K562 (cell line): ENCODE data around the gene RPS6KA2. TPM values are rescaled to one million over a fixed set of nuclear protein-coding genes. Genes with fewer than 3 reads are reported as not detected.

Source experiments
- ATAC-seq: fragments of 200-7000 bp; cut with Tn5 transposase; 3 replicates; pipeline ENCODE4 v1.9.1; 2020; ENCODE audit warnings: moderate library complexity
- BruUV-seq: library from RNA; stranded (reverse); fragments of 400-500 nt; replicated peaks from 2 replicates; lab custom pipeline; 2021; lab: Mats Ljungman, UMichigan
- CTCF ChIA-PET: fragments of 300-600 bp; formaldehyde crosslinking; extraction: SDS; loops from one replicate; lab custom pipeline; 2021; ENCODE audit warnings: low intra/inter-chr PET ratio; lab: Yijun Ruan, JAX
- POLR2A ChIA-PET: fragments of 300-600, 350-650 bp; sonication (Branson Sonifier 250); formaldehyde crosslinking; extraction: SDS; loops from one replicate; lab custom pipeline; 2021; ENCODE audit warnings: antibody characterized with exemption, inconsistent platforms; lab: Yijun Ruan, JAX
- DNase-seq, 4 experiments: peaks; one replicate each; pipeline versions ENCODE4 v3.0.0 to v3.0.0-alpha.2; 2011 to 2018; ENCODE audit warnings: low spot score in 3 of 4, mixed read lengths in 3 of 4; ENCODE audit errors: extremely low read depth in 1 of 4
- FAIRE-seq: peaks from 2 replicates; lab custom pipeline; 2011; peaks lifted over from hg19 to GRCh38; lab: Jason Lieb, UNC
- H2AFZ ChIP-seq: 2 replicates; pipeline ENCODE4 v1.6.0; 2011; ENCODE audit warnings: low read depth, low read length, control low read depth, inconsistent platforms
- H3K27ac ChIP-seq: fragments of 200-600 bp; 3 replicates; pipeline ENCODE4 v1.8.0; 2011; ENCODE audit warnings: low read depth, mild to moderate bottlenecking, control low read depth, inconsistent platforms, low read length, moderate library complexity, mixed read lengths; ENCODE audit errors: extremely low read depth
- H3K27me3 ChIP-seq, 2 experiments: fragments of 300-600 bp in 1 of 2; 2 replicates in 1 of 2; 3 replicates in 1 of 2; pipeline versions ENCODE4 v1.6.0 to v1.8.0; 2011; ENCODE audit warnings: inconsistent platforms in 2 of 2, low read length in 2 of 2, mild to moderate bottlenecking in 1 of 2, mixed read lengths in 1 of 2, moderate library complexity in 1 of 2; ENCODE audit not compliant: control insufficient read depth in 2 of 2, insufficient read depth in 2 of 2
- H3K36me3 ChIP-seq: fragments of 300-600 bp; 3 replicates; pipeline ENCODE4 v1.8.0; 2011; ENCODE audit warnings: mild to moderate bottlenecking, low read length, inconsistent platforms; ENCODE audit not compliant: control insufficient read depth, insufficient read depth
- H3K4me1 ChIP-seq, 2 experiments: fragments of 200-600 bp in 1 of 2; replicated peaks in 1 of 2; 2 replicates in 1 of 2; 3 replicates in 1 of 2; pipeline versions ENCODE4 v1.5.1 to v1.8.0; 2011; ENCODE audit warnings: inconsistent platforms in 2 of 2, low read length in 2 of 2, mild to moderate bottlenecking in 1 of 2, mixed read lengths in 1 of 2, moderate library complexity in 1 of 2; ENCODE audit not compliant: control insufficient read depth in 2 of 2, insufficient read depth in 2 of 2
- H3K4me2 ChIP-seq: 2 replicates; pipeline ENCODE4 v1.6.1; 2011; ENCODE audit warnings: low read length, control low read depth, inconsistent platforms, mixed read lengths; ENCODE audit not compliant: insufficient read depth
- H3K4me3 ChIP-seq: fragments of 200-600 bp; sonication (generic), shearing (Covaris generic); 2 replicates; pipeline ENCODE4 v1.5.1; 2016; ENCODE audit warnings: control low read depth, inconsistent platforms
- H3K79me2 ChIP-seq: fragments of 200-600 bp; 3 replicates; pipeline ENCODE4 v1.8.0; 2011; ENCODE audit warnings: low read length, inconsistent platforms; ENCODE audit not compliant: control insufficient read depth, insufficient read depth
- H3K9ac ChIP-seq, 2 experiments: 2 replicates each; pipeline versions ENCODE4 v1.6.0 to v1.6.1; 2011; ENCODE audit warnings: low read depth in 2 of 2, low read length in 2 of 2, control low read depth in 1 of 2, inconsistent platforms in 1 of 2, mild to moderate bottlenecking in 1 of 2, mixed read lengths in 1 of 2; ENCODE audit not compliant: insufficient read depth in 1 of 2
- H3K9me1 ChIP-seq: one replicate; pipeline ENCODE4 v1.6.0; 2011; ENCODE audit warnings: inconsistent platforms, mild to moderate bottlenecking, low read length, moderate library complexity; ENCODE audit not compliant: control insufficient read depth, insufficient read depth
- H3K9me3 ChIP-seq: replicated peaks from 2 replicates; pipeline ENCODE4 v1.5.1; 2011; ENCODE audit warnings: low read depth, low read length, inconsistent platforms; ENCODE audit not compliant: control insufficient read depth, insufficient read depth
- H4K20me1 ChIP-seq: replicated peaks from 2 replicates; pipeline ENCODE4 v1.6.1; 2011; ENCODE audit warnings: low read length, inconsistent platforms, mixed read lengths; ENCODE audit not compliant: control insufficient read depth, insufficient read depth
- AFF4 ChIP-seq: sonication (generic); formaldehyde crosslinking; IDR thresholded peaks from 2 replicates; pipeline ENCODE4 v1.8.0; 2023; ENCODE audit warnings: mild to moderate bottlenecking, missing genetic modification reagents
- DDX20 ChIP-seq: fragments of 450-650 bp; IDR thresholded peaks from 2 replicates; pipeline ENCODE4 v1.6.1; 2016; ENCODE audit warnings: missing genetic modification characterization, low read depth, mild to moderate bottlenecking, missing compliant biosample characterization, moderate library complexity
- EZH2 ChIP-seq: IDR thresholded peaks from 2 replicates; pipeline ENCODE4 v1.6.1; 2012; ENCODE audit warnings: low read depth, mild to moderate bottlenecking, inconsistent platforms, low read length, borderline replicate concordance
- MEF2A ChIP-seq: IDR thresholded peaks from 2 replicates; pipeline ENCODE4 v1.6.1; 2011; ENCODE audit warnings: low read depth, mild to moderate bottlenecking, low read length, moderate library complexity; ENCODE audit not compliant: control insufficient read depth
- ZNF217 ChIP-seq: sonication (generic); formaldehyde crosslinking; IDR thresholded peaks from 2 replicates; pipeline ENCODE4 v1.8.0; 2022; ENCODE audit warnings: mild to moderate bottlenecking, missing genetic modification reagents
- ZNF57 ChIP-seq: fragments of 450-650 bp; formaldehyde crosslinking; IDR thresholded peaks from 2 replicates; pipeline ENCODE4 v1.4.0; 2020; ENCODE audit warnings: mild to moderate bottlenecking, moderate library complexity
- WGBS: fragments of 100-300 bp; shearing (Covaris generic); methylation state at CpG from one replicate; pipeline ENCODE4 v1.1.6; 2016; ENCODE audit warnings: low coverage, mixed read lengths; ENCODE audit not compliant: insufficient coverage; ENCODE audit errors: missing lambda C conversion rate; 5-methylcytosine and 5-hydroxymethylcytosine counted together
- in situ Hi-C: fragments of 300-500 bp; cut with MboI; formaldehyde crosslinking; loops from 4 replicates; pipeline ENCODE4 v1.15.0; 2018; ENCODE audit warnings: inconsistent platforms, mixed read lengths
- intact Hi-C: fragments of 100-400 bp; cut with micrococcal nuclease; formaldehyde crosslinking; loops from 2 replicates; pipeline ENCODE4 v1.14.2; 2022
- polyA plus RNA-seq, 8 experiments: library from polyadenylated mRNA; depleted of rRNA in 4 of 8; stranded (reverse) in 5 of 8; unstranded in 3 of 8; fragments of >200 nt; fragmentation: Nextera tagmentation in 2 of 8; fragmentation: Illumina TruSeq in 1 of 8; extraction: Ambion mirVana in 2 of 8; extraction: Trizol in 1 of 8; gene quantifications; 2 replicates each; pipeline versions ENCODE4 v1.2.1 to v1.2.3, GENCODE V29; 2011 to 2014; ENCODE audit warnings: inconsistent platforms in 1 of 8, missing spikeins in 1 of 8
- total RNA-seq, 7 experiments: library from RNA; depleted of rRNA in 6 of 7; stranded (reverse); fragments of >200 nt in 6 of 7; fragmentation: Illumina TruSeq in 2 of 7; extraction: Trizol in 2 of 7; gene quantifications; 2 replicates each; pipeline versions ENCODE4 v1.2.1 to v1.2.3, GENCODE V29; 2011 to 2021; ENCODE audit warnings: low replicate concordance in 1 of 7
- TF ChIP-seq, protein P1 (sequence below): sonication (generic); formaldehyde crosslinking; IDR thresholded peaks from 2 replicates; pipeline ENCODE4 v1.8.0; 2022; ENCODE audit warnings: mild to moderate bottlenecking, low read depth, missing genetic modification reagents

Gene RPS6KA2
- total and polyA plus RNA-seq, 9 of the 15 experiments (the other 6 are each of a cell fraction or from before 2014, with no cell fraction given) = 0.29 to 1.00 (median 0.53) TPM

GRCh38 chr6:166471797-166472260 lies 155.2 kb downstream of the RPS6KA2 start:
- peaks cover 58 to 89% of the 10 kb centered on the region in 2 experiments for H3K27me3 ChIP-seq
- ChIA-PET CTCF (no interaction called here), POLR2A (interaction anchor here (1.0 kb wide), 1 partner anchor 12 kb away, joined by 3 read pairs; no protein-coding TSS in a partner anchor)
- ATAC-seq = no peak
- H3K79me2 ChIP-seq = no peaks in the 10 kb centered on the region
- no peaks in the 10 kb centered on the region for H3K9me1 ChIP-seq
- no peak overlapping the region for H3K4me3 ChIP-seq
- 2% methylated on average over 10 of the region's 10 CpGs for WGBS
- peaks cover 6% of the 10 kb centered on the region; the same call in 1 of the 2 replicates for H4K20me1 ChIP-seq
- in situ Hi-C loops = no loop called here
- TF ChIP-seq ZNF57 (no peak), ZNF217 (CRISPR knock-in tag) (no peak), DDX20 (tag) (no peak)
- no peak overlapping the region for H2AFZ ChIP-seq
- no peak for FAIRE-seq
- no peak overlapping the region for H3K9ac ChIP-seq
- H3K27ac ChIP-seq = no peak overlapping the region
- no peak for DNase-seq
- no peak overlapping the region for H3K4me2 ChIP-seq
- H3K4me1 ChIP-seq = peaks cover 0 to 5% of the 10 kb centered on the region in 2 experiments; a peak in 1 of 5 replicates
- intact Hi-C loops = no loop called here
- H3K9me3 ChIP-seq = no peaks in the 10 kb centered on the region
- no TSS peak for BruUV-seq
- no peaks in the 10 kb centered on the region for H3K36me3 ChIP-seq

- Histone ChIP-seq H3K27me3 (peaks cover 50 to 89% of the 10 kb centered on the region in 2 experiments), H3K36me3 (no peaks in the 10 kb centered on the region), H3K9ac (no peak overlapping the region), H4K20me1 (0 out of 2 replicates have a peak, but pooled peaks cover 6% of the 10 kb centered on the region), H3K27ac (no peak overlapping the region), H3K79me2 (no peaks in the 10 kb centered on the region), H2AFZ (no peak overlapping the region), H3K4me1 (peaks cover 0 to 5% of the 10 kb centered on the region in 2 experiments; a peak in 1 of 5 replicates), H3K9me3 (no peaks in the 10 kb centered on the region), H3K4me3 (no peak overlapping the region), H3K9me1 (no peaks in the 10 kb centered on the region), H3K4me2 (no peak overlapping the region)
- POLR2A ChIA-PET = interaction anchor here (1.0 kb wide), 1 partner anchor 11 kb away, joined by 3 read pairs; no protein-coding TSS in a partner anchor
- intact Hi-C loops = no loop called here
- CTCF ChIA-PET = no interaction called here
- no TSS peak for BruUV-seq
- in situ Hi-C loops = no loop called here
- no peak for ATAC-seq
- no peak for DNase-seq
- 2% methylated on average over 23 of the region's 23 CpGs for WGBS
- FAIRE-seq = no peak
- TF ChIP-seq EZH2 (no peak), MEF2A (no peak), AFF4 (CRISPR knock-in tag) (no peak)
- TF ChIP-seq, protein P1, sequence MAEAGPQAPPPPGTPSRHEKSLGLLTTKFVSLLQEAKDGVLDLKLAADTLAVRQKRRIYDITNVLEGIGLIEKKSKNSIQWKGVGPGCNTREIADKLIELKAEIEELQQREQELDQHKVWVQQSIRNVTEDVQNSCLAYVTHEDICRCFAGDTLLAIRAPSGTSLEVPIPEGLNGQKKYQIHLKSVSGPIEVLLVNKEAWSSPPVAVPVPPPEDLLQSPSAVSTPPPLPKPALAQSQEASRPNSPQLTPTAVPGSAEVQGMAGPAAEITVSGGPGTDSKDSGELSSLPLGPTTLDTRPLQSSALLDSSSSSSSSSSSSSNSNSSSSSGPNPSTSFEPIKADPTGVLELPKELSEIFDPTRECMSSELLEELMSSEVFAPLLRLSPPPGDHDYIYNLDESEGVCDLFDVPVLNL = no peak
These were observed 156.1 kb downstream of the RPS6KA2 start for GRCh38 chr6:166470863-166471410.
